ENCODE data around the gene BMERB1.
"Not testable (repeated sequence)": the region's sequence is repeated elsewhere in the genome, so short reads cannot be mapped to it uniquely, and the experiment has no call there.

BMERB1 gene

DNA sequence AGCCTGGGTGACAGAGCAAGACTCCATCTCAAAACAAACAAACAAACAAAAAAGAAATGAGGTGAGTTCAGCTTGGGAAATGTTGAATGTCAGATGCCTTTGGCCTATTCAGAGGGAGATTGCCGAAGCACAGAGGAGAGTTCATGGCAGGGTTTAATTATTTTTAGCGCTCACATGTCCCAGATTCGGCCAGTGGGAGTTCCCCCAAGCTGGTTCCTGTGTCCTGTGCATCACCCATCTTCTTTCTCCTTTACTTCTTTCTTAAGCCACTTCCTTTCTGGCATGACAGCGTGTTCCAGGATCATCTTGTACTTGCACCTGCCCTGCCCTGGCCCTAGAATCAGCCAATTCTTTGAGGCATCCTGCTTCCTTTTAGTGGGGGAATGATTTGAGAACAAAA lies 29.6 kb upstream of the BMERB1 start:
- Histone ChIP-seq H3K4me1 (ENCODE audit: control extremely low read depth in 1 of 4, control insufficient read depth in 4 of 4, insufficient read depth in 4 of 4, low read length in 3 of 4) (no peaks in the 10 kb centered on the region), H3K27ac (ENCODE audit: insufficient read depth in 1 of 2, low read depth in 1 of 2, low read length in 2 of 2, poor library complexity in 1 of 2, severe bottlenecking in 2 of 2) (no peak overlapping the region), H3K27me3 (replicated peaks in 2 of 5; ENCODE audit: control insufficient read depth in 4 of 5, insufficient read depth in 5 of 5, low read length in 4 of 5) (no peaks in the 10 kb centered on the region), H3K4me3 (ENCODE audit: control insufficient read depth in 1 of 7, extremely low read depth in 1 of 7, insufficient read depth in 4 of 7, low read depth in 2 of 7, low read length in 6 of 7) (no peak overlapping the region), H3K36me3 (ENCODE audit: control insufficient read depth in 4 of 4, insufficient read depth in 4 of 4, low read length in 3 of 4) (peaks cover 0 to 9% (median 3%) of the 10 kb centered on the region in 4 experiments), H3K9me3 (ENCODE audit: control extremely low read depth in 1 of 5, control insufficient read depth in 4 of 5, insufficient read depth in 2 of 5, low read depth in 1 of 5, low read length in 4 of 5) (no peaks in the 10 kb centered on the region)
- no peak for DNase-seq
- WGBS (ENCODE audit: insufficient coverage) = 78% methylated on average over 3 of the region's 4 CpGs
- POLR2A ChIA-PET = no interaction called here
- CTCF ChIA-PET = no interaction called here

DNA sequence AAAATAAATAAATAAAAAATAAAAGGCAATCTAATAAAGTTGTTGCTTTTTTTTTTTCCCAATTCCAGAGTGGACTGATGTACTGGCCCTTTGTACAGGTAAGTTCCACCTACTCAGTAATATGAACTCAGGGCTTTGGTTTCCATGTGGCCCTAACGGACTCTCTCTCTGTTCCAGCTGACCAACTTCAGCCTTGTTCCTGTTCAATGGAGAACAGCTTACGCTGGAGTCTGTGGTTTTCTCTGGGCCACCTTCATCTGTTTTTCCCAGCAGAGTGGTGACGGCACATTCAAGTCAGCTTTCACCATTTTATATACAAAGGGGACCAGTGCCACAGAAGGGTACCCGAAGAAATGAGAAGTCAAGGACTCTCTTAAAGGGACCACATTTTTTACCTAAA lies 26.6 kb upstream of the BMERB1 start:
- H3K4me1 ChIP-seq (ENCODE audit: control extremely low read depth in 1 of 4, control insufficient read depth in 4 of 4, insufficient read depth in 4 of 4, low read length in 3 of 4); H3K4me3 ChIP-seq (ENCODE audit: control insufficient read depth in 1 of 7, extremely low read depth in 1 of 7, insufficient read depth in 4 of 7, low read depth in 2 of 7, low read length in 6 of 7); H3K27me3 ChIP-seq (replicated peaks in 2 of 5; ENCODE audit: control insufficient read depth in 4 of 5, insufficient read depth in 5 of 5, low read length in 4 of 5); POLR2A ChIA-PET; H3K9me3 ChIP-seq (ENCODE audit: control extremely low read depth in 1 of 5, control insufficient read depth in 4 of 5, insufficient read depth in 2 of 5, low read depth in 1 of 5, low read length in 4 of 5); DNase-seq; H3K36me3 ChIP-seq (ENCODE audit: control insufficient read depth in 4 of 4, insufficient read depth in 4 of 4, low read length in 3 of 4); CTCF ChIA-PET; H3K27ac ChIP-seq (ENCODE audit: insufficient read depth in 1 of 2, low read depth in 1 of 2, low read length in 2 of 2, poor library complexity in 1 of 2, severe bottlenecking in 2 of 2): not testable (repeated sequence)
- 100% methylated on average over 2 of the region's 4 CpGs for WGBS (ENCODE audit: insufficient coverage)

DNA sequence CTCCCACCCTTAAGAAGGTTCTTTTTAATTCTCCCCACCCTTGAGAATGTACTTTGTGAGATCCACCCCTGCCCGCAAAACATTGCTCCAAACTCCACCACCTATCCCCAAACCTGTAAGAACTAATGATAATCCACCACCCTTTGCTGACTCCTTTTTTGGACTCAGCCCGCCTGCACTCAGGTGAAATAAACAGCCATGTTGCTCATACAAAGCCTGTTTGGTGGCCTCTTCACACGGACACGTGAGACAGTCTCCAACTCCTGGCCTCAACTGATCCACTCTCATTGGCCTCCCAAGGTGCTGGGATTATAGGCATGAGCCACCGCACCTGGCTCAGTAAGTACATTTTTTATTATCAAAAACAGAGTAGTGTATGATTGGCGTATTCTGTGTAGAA lies 24.9 kb upstream of the BMERB1 start:
- H3K4me3 ChIP-seq (ENCODE audit: control insufficient read depth in 1 of 7, extremely low read depth in 1 of 7, insufficient read depth in 4 of 7, low read depth in 2 of 7, low read length in 6 of 7); H3K27me3 ChIP-seq (replicated peaks in 2 of 5; ENCODE audit: control insufficient read depth in 4 of 5, insufficient read depth in 5 of 5, low read length in 4 of 5); H3K36me3 ChIP-seq (ENCODE audit: control insufficient read depth in 4 of 4, insufficient read depth in 4 of 4, low read length in 3 of 4); DNase-seq; H3K9me3 ChIP-seq (ENCODE audit: control extremely low read depth in 1 of 5, control insufficient read depth in 4 of 5, insufficient read depth in 2 of 5, low read depth in 1 of 5, low read length in 4 of 5); H3K27ac ChIP-seq (ENCODE audit: insufficient read depth in 1 of 2, low read depth in 1 of 2, low read length in 2 of 2, poor library complexity in 1 of 2, severe bottlenecking in 2 of 2); POLR2A ChIA-PET; H3K4me1 ChIP-seq (ENCODE audit: control extremely low read depth in 1 of 4, control insufficient read depth in 4 of 4, insufficient read depth in 4 of 4, low read length in 3 of 4): not testable (repeated sequence)
- CTCF ChIA-PET = interaction anchor here (1.2 kb wide), 1 partner anchor 9 kb away, joined by 3 read pairs; no protein-coding TSS in a partner anchor
- WGBS (ENCODE audit: insufficient coverage) = 100% methylated on average over 3 of the region's 6 CpGs

DNA sequence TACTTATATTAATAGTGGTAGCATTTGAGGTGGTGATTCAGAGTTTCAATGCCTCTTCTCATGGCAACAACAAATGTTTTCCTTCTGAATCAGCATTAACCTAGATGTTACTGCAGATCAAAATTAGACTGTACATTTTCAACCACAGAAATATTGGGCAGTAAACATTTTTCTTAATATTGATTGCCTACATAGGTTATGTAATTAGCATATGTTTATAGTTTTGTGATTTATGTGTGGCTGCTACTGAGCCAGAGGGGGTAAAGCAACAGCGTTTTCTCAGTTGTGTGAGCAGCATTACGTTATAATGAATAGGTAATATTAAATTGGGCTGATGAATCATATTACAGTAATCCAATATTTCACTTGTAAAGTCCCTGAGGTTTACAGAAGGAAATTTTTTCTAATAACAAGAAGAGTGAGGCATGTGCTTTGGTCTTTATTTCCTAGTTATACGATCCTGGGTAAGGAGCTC lies 18.8 kb upstream of the BMERB1 start:
- H3K4me1 ChIP-seq (ENCODE audit: control extremely low read depth in 1 of 4, control insufficient read depth in 4 of 4, insufficient read depth in 4 of 4, low read length in 3 of 4) = no peaks in the 10 kb centered on the region
- CTCF ChIA-PET = interaction anchor here (2.0 kb wide), 1 partner anchor 10 kb away, joined by 6 read pairs; no protein-coding TSS in a partner anchor
- H3K36me3 ChIP-seq (ENCODE audit: control insufficient read depth in 4 of 4, insufficient read depth in 4 of 4, low read length in 3 of 4) = no peaks in the 10 kb centered on the region
- no CpG with 5 or more reads among the region's 3 CpGs for WGBS (ENCODE audit: insufficient coverage)
- no peak overlapping the region for H3K27ac ChIP-seq (ENCODE audit: insufficient read depth in 1 of 2, low read depth in 1 of 2, low read length in 2 of 2, poor library complexity in 1 of 2, severe bottlenecking in 2 of 2)
- no peak for DNase-seq
- no peaks in the 10 kb centered on the region for H3K27me3 ChIP-seq (replicated peaks in 2 of 5; ENCODE audit: control insufficient read depth in 4 of 5, insufficient read depth in 5 of 5, low read length in 4 of 5)
- H3K9me3 ChIP-seq (ENCODE audit: control extremely low read depth in 1 of 5, control insufficient read depth in 4 of 5, insufficient read depth in 2 of 5, low read depth in 1 of 5, low read length in 4 of 5) = no peaks in the 10 kb centered on the region
- POLR2A ChIA-PET = no interaction called here
- no peak overlapping the region for H3K4me3 ChIP-seq (ENCODE audit: control insufficient read depth in 1 of 7, extremely low read depth in 1 of 7, insufficient read depth in 4 of 7, low read depth in 2 of 7, low read length in 6 of 7)

DNA sequence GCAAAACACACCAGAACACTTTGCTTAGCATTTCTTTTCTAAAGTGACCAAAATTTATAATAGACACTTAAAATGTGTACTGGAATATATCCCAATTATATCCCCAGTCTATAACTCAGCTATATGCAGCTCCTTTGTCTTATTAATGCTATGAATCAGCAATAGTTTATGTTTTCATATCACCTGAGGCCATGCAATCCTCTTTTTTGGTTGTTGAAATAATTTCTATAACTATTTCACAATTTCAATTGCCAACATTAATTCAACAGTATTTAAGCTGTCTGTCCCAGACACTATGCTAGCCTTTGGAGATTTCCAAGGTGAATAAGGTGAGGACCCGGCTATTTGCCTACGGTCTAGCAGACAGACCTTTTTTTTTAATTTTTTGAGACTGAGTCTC lies 17.2 kb upstream of the BMERB1 start:
- CTCF ChIA-PET = interaction anchor here (1.6 to 2.0 kb wide), 2 partner anchors 8 to 10 kb away, joined by 6 read pairs; no protein-coding TSS in a partner anchor
- POLR2A ChIA-PET = no interaction called here
- Histone ChIP-seq H3K27me3 (replicated peaks in 2 of 5; ENCODE audit: control insufficient read depth in 4 of 5, insufficient read depth in 5 of 5, low read length in 4 of 5) (no peaks in the 10 kb centered on the region), H3K4me1 (ENCODE audit: control extremely low read depth in 1 of 4, control insufficient read depth in 4 of 4, insufficient read depth in 4 of 4, low read length in 3 of 4) (no peaks in the 10 kb centered on the region), H3K27ac (ENCODE audit: insufficient read depth in 1 of 2, low read depth in 1 of 2, low read length in 2 of 2, poor library complexity in 1 of 2, severe bottlenecking in 2 of 2) (no peak overlapping the region), H3K4me3 (ENCODE audit: control insufficient read depth in 1 of 7, extremely low read depth in 1 of 7, insufficient read depth in 4 of 7, low read depth in 2 of 7, low read length in 6 of 7) (no peak overlapping the region), H3K36me3 (ENCODE audit: control insufficient read depth in 4 of 4, insufficient read depth in 4 of 4, low read length in 3 of 4) (no peaks in the 10 kb centered on the region), H3K9me3 (ENCODE audit: control extremely low read depth in 1 of 5, control insufficient read depth in 4 of 5, insufficient read depth in 2 of 5, low read depth in 1 of 5, low read length in 4 of 5) (no peaks in the 10 kb centered on the region)
- no peak for DNase-seq
- 91% methylated on average over 2 of the region's 2 CpGs for WGBS (ENCODE audit: insufficient coverage)

DNA sequence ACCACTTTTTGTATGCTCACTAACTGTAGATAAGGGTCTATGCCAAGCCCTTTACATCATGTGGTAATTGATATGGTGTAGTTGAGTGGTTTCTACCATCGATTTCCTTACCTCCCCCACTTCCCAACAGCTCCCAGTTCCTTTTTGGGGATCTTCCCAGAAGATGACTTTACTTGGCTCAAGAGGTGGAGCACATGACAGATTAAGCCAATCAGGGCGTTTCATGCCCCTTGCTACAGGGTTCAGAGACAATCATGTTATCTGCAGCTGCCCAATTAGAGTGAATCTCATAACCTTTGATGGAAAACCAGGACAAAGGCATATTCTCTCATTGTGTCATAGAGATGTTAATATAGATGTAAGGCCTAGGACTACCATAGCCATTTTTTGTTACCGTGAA lies 16.2 kb upstream of the BMERB1 start:
- Histone ChIP-seq H3K27ac (ENCODE audit: insufficient read depth in 1 of 2, low read depth in 1 of 2, low read length in 2 of 2, poor library complexity in 1 of 2, severe bottlenecking in 2 of 2) (no peak overlapping the region), H3K27me3 (replicated peaks in 2 of 5; ENCODE audit: control insufficient read depth in 4 of 5, insufficient read depth in 5 of 5, low read length in 4 of 5) (no peaks in the 10 kb centered on the region), H3K9me3 (ENCODE audit: control extremely low read depth in 1 of 5, control insufficient read depth in 4 of 5, insufficient read depth in 2 of 5, low read depth in 1 of 5, low read length in 4 of 5) (no peaks in the 10 kb centered on the region), H3K36me3 (ENCODE audit: control insufficient read depth in 4 of 4, insufficient read depth in 4 of 4, low read length in 3 of 4) (no peaks in the 10 kb centered on the region), H3K4me3 (ENCODE audit: control insufficient read depth in 1 of 7, extremely low read depth in 1 of 7, insufficient read depth in 4 of 7, low read depth in 2 of 7, low read length in 6 of 7) (no peak overlapping the region), H3K4me1 (ENCODE audit: control extremely low read depth in 1 of 4, control insufficient read depth in 4 of 4, insufficient read depth in 4 of 4, low read length in 3 of 4) (no peaks in the 10 kb centered on the region)
- 100% methylated on average over 1 of the region's 3 CpGs for WGBS (ENCODE audit: insufficient coverage)
- no peak for DNase-seq
- CTCF ChIA-PET = interaction anchor here (0.6 to 1.6 kb wide), 2 partner anchors 9 kb away, joined by 3 to 6 read pairs; no protein-coding TSS in a partner anchor
- POLR2A ChIA-PET = no interaction called here

DNA sequence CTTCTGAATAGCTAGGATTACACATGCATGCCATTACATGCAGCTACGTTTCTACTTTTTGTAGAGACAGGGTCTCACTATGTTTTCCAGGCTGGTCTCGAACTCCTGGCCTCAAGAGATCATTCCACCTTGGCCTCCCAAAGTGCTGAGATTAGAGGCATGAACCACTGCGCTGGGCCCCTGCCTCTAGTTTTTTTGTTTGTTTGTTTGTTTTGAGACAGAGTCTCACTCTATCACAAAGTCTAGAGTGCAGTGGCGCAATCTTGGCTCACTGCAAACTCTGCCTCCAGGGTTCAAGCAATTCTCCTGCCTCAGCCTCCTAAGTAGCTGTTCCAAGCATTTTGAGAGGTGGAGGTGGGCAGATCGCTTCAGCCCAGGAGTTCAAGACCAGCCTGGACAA lies 12.7 kb upstream of the BMERB1 start:
- WGBS (ENCODE audit: insufficient coverage) = 100% methylated on average over 3 of the region's 5 CpGs
- H3K27ac ChIP-seq (ENCODE audit: insufficient read depth in 1 of 2, low read depth in 1 of 2, low read length in 2 of 2, poor library complexity in 1 of 2, severe bottlenecking in 2 of 2); DNase-seq; H3K36me3 ChIP-seq (ENCODE audit: control insufficient read depth in 4 of 4, insufficient read depth in 4 of 4, low read length in 3 of 4); H3K4me1 ChIP-seq (ENCODE audit: control extremely low read depth in 1 of 4, control insufficient read depth in 4 of 4, insufficient read depth in 4 of 4, low read length in 3 of 4); H3K27me3 ChIP-seq (replicated peaks in 2 of 5; ENCODE audit: control insufficient read depth in 4 of 5, insufficient read depth in 5 of 5, low read length in 4 of 5); H3K9me3 ChIP-seq (ENCODE audit: control extremely low read depth in 1 of 5, control insufficient read depth in 4 of 5, insufficient read depth in 2 of 5, low read depth in 1 of 5, low read length in 4 of 5); POLR2A ChIA-PET; H3K4me3 ChIP-seq (ENCODE audit: control insufficient read depth in 1 of 7, extremely low read depth in 1 of 7, insufficient read depth in 4 of 7, low read depth in 2 of 7, low read length in 6 of 7): not testable (repeated sequence)
- CTCF ChIA-PET = interaction anchor here (0.5 to 1.0 kb wide), 2 partner anchors 54 to 285 kb away, joined by 3 read pairs; no protein-coding TSS in a partner anchor
